ENCODE data around the gene HLA-B.
A peak's percentile ranks its signal among the peaks of the same experiment; 100 is the strongest.

The HLA-B gene

DNA sequence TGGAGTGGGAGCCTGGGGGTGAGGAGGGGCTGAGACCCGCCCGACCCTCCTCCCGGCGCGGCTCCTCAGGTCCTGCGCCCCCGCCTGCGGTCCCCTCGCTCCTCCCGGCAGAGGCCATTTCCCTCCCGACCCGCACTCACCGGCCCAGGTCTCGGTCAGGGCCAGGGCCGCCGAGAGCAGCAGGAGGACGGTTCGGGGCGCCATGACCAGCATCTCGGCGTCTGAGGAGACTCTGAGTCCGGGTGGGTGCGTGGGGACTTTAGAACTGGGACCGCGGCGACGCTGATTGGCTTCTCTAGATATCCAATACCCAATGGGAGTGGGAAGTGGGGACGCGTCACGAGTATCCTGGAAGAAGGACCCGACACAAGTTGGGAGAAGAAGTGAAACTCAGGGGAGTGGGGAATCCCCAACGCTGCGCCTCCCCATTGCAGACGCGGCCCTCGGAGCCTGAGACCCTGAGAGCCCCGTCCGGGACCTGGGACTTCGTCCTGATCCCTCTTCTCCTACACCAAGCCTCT lies at the start of gene HLA-B (continued):
- TF ChIP-seq ZNF580 (tag by site-specific recombination; IDR thresholded peaks at IDR 0.05) (no peak), ZNF596 (tag by site-specific recombination; IDR thresholded peaks at IDR 0.05) (0 out of 2 replicates have a peak, but pooled peaks have one; percentile 5), RBAK (tag by site-specific recombination; IDR thresholded peaks at IDR 0.05) (no peak), ZFP37 (tag by site-specific recombination; IDR thresholded peaks at IDR 0.05) (peak; percentile 35; the same call in 1 of the 2 replicates), SETDB1 (IDR thresholded peaks at IDR 0.05; ENCODE audit: insufficient read length, low read length) (no peak), YY1 (tag by site-specific recombination; IDR thresholded peaks at IDR 0.05) (no peak), GLI2 (tag by site-specific recombination; IDR thresholded peaks at IDR 0.05; ENCODE audit: borderline replicate concordance, low read depth) (no peak), ZFHX2 (tag by site-specific recombination; conservative IDR thresholded peaks at IDR 0.05) (no peak), ZNF610 (tag by site-specific recombination; IDR thresholded peaks at IDR 0.05; ENCODE audit: borderline replicate concordance) (no peak), ZBTB49 (tag by site-specific recombination; IDR thresholded peaks at IDR 0.05; ENCODE audit: low read depth) (no peak), ZNF292 (tag by site-specific recombination; IDR thresholded peaks at IDR 0.05; ENCODE audit: borderline replicate concordance, low read depth) (no peak), ZNF561 (tag by site-specific recombination; IDR thresholded peaks at IDR 0.05; ENCODE audit: borderline replicate concordance) (no peak), ZNF571 (tag by site-specific recombination; IDR thresholded peaks at IDR 0.05) (no peak), SP3 (tag by site-specific recombination; IDR thresholded peaks at IDR 0.05) (no peak), ZNF654 (tag by site-specific recombination; IDR thresholded peaks at IDR 0.05; ENCODE audit: low read depth) (no peak), ZNF311 (tag by site-specific recombination; IDR thresholded peaks at IDR 0.05; ENCODE audit: borderline replicate concordance) (no peak), YY2 (tag by site-specific recombination; IDR thresholded peaks at IDR 0.05) (no peak), ZNF792 (tag by site-specific recombination; IDR thresholded peaks at IDR 0.05) (no peak), WT1 (tag by site-specific recombination; IDR thresholded peaks at IDR 0.05) (no peak), ZNF664 (tag by site-specific recombination; IDR thresholded peaks at IDR 0.05) (no peak), ZBTB7A (tag by site-specific recombination; IDR thresholded peaks at IDR 0.05; ENCODE audit: low read depth) (peak; percentile 71; the same call in 1 of the 2 replicates), HIC1 (tag by site-specific recombination; IDR thresholded peaks at IDR 0.05) (no peak), ZBTB21 (tag by site-specific recombination; IDR thresholded peaks at IDR 0.05) (no peak), KLF8 (tag by site-specific recombination; IDR thresholded peaks at IDR 0.05) (peak; percentile 70; the same call in 1 of the 2 replicates), ZNF837 (tag by site-specific recombination; IDR thresholded peaks at IDR 0.05) (no peak), ZNF776 (tag by site-specific recombination; IDR thresholded peaks at IDR 0.05; ENCODE audit: borderline replicate concordance) (no peak), KLF7 (tag by site-specific recombination; IDR thresholded peaks at IDR 0.05; ENCODE audit: borderline replicate concordance) (0 out of 2 replicates have a peak, but pooled peaks have one; percentile 17)
- TF ChIP-seq, protein P1, sequence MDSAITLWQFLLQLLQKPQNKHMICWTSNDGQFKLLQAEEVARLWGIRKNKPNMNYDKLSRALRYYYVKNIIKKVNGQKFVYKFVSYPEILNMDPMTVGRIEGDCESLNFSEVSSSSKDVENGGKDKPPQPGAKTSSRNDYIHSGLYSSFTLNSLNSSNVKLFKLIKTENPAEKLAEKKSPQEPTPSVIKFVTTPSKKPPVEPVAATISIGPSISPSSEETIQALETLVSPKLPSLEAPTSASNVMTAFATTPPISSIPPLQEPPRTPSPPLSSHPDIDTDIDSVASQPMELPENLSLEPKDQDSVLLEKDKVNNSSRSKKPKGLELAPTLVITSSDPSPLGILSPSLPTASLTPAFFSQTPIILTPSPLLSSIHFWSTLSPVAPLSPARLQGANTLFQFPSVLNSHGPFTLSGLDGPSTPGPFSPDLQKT (IDR thresholded peaks at IDR 0.05; ENCODE audit: borderline replicate concordance, low read depth, low read length): no peak
- TF ChIP-seq, protein P2, sequence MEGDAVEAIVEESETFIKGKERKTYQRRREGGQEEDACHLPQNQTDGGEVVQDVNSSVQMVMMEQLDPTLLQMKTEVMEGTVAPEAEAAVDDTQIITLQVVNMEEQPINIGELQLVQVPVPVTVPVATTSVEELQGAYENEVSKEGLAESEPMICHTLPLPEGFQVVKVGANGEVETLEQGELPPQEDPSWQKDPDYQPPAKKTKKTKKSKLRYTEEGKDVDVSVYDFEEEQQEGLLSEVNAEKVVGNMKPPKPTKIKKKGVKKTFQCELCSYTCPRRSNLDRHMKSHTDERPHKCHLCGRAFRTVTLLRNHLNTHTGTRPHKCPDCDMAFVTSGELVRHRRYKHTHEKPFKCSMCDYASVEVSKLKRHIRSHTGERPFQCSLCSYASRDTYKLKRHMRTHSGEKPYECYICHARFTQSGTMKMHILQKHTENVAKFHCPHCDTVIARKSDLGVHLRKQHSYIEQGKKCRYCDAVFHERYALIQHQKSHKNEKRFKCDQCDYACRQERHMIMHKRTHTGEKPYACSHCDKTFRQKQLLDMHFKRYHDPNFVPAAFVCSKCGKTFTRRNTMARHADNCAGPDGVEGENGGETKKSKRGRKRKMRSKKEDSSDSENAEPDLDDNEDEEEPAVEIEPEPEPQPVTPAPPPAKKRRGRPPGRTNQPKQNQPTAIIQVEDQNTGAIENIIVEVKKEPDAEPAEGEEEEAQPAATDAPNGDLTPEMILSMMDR (tag by site-specific recombination; IDR thresholded peaks at IDR 0.05): no peak; the same call in none of the 2 replicates
- TF ChIP-seq, protein P3, sequence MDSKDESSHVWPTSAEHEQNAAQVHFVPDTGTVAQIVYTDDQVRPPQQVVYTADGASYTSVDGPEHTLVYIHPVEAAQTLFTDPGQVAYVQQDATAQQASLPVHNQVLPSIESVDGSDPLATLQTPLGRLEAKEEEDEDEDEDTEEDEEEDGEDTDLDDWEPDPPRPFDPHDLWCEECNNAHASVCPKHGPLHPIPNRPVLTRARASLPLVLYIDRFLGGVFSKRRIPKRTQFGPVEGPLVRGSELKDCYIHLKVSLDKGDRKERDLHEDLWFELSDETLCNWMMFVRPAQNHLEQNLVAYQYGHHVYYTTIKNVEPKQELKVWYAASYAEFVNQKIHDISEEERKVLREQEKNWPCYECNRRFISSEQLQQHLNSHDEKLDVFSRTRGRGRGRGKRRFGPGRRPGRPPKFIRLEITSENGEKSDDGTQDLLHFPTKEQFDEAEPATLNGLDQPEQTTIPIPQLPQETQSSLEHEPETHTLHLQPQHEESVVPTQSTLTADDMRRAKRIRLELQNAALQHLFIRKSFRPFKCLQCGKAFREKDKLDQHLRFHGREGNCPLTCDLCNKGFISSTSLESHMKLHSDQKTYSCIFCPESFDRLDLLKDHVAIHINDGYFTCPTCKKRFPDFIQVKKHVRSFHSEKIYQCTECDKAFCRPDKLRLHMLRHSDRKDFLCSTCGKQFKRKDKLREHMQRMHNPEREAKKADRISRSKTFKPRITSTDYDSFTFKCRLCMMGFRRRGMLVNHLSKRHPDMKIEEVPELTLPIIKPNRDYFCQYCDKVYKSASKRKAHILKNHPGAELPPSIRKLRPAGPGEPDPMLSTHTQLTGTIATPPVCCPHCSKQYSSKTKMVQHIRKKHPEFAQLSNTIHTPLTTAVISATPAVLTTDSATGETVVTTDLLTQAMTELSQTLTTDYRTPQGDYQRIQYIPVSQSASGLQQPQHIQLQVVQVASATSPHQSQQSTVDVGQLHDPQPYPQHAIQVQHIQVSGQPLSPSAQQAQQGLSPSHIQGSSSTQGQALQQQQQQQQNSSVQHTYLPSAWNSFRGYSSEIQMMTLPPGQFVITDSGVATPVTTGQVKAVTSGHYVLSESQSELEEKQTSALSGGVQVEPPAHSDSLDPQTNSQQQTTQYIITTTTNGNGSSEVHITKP (tag by site-specific recombination; IDR thresholded peaks at IDR 0.05): no peak

Data from HEK293 (cell line).